LoVo (cell line): ENCODE results near the gene TGIF1.

ENCODE experiments used
- DNase-seq: peaks from one replicate; pipeline ENCODE4 v3.0.0-alpha.2; 2016; ENCODE audit warnings: low spot score

Gene TGIF1

DNA sequence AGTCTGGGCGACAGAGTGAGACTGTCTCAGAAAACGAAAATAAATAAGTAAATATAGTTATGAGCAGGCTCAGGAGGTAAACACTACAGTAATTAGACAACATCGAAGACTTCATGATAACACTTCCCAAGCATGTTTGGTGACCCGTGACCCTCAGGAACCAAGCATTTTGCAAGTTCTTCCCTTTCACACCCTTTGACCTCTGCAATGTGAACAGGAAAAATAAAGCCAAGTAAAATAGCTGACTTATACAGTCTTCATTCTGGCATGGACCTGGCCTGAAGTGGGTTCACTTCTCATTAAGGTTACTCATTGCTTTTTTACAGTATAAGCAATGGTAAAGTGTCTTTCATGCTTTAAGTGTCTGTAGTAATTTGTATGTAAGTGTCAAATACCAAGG lies 15.3 kb upstream of the TGIF1 start:
- no peak for DNase-seq

GRCh38 chr18:3440341-3440740 lies 9.6 kb upstream of the TGIF1 start:
- no peak for DNase-seq

GRCh38 chr18:3441290-3441689 lies 8.7 kb upstream of the TGIF1 start:
- no peak for DNase-seq

- no peak for DNase-seq
Measured at GRCh38 chr18:3442919-3443318, 7.1 kb upstream of the TGIF1 start.

- DNase-seq, result no peak
Measured at GRCh38 chr18:3444296-3444695, 5.7 kb upstream of the TGIF1 start.

DNA sequence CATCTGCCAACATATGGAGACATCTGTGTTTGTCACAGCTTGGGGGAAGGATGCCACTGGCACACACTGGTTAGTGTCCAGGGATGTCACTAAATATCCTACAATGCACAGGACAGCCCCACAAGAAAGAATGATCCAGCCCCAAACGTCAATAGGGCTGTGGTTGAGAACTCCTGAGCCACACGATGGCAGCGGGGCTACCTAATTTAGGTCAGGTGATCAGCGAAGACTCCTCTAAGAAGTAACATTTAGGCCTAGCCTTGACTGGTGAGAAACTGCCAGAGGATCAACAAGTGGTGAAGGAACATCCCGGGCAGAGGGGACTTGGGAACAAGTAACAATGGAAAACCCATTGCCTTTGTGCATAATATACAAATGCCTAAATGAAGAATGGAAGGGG lies 5.0 kb upstream of the TGIF1 start:
- DNase-seq, result no peak

- DNase-seq, result no peak
Measured at GRCh38 chr18:3447068-3447894, 2.7 kb upstream of the TGIF1 start.

DNA sequence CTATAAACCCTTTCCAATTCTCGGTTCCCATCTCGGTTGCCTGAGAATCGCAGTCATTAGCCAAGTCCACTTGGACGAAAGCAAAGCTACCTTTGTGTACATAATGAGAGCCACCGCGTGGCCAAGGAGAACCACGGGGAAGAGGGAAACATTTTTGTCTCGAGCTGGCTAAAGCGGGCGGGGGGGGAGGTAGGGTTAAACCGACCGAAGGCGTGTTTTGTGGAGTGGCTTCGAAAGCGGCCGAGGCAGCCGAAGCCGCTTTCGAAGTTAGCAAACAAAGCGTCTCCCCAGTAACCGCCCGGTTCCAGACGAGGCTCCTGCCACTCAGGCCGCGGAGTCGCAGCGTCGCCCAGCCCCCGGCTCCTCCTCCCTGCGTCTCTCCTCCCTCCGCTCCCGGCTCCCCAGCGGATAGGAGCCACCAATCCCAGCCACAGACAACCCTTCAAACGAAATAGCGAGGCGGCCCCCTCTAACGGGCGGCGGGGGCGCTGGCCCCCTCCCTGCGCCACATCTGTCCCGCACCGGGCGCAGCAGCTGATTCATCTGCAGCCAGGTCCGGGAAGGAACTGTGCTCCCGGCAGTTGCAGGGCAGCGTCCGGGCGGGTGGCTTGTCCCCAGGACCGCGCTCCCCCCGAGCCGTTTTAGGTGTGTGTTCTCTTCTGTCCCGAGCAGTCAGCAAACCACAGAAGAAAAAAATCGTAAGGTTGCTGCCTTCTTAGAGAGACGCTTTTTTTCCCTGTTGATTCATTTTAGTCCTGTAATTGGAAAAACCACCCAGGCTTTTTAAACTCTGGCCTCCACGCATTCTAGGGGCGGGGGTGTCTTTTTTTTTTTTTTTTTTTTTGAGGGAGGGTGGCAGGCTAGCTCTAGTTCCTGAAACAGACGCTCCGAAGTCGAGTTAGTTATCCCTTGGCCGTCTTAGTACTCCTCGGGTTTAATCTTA lies 1.8 kb upstream of the TGIF1 start:
- peak; percentile 98 for DNase-seq

DNA sequence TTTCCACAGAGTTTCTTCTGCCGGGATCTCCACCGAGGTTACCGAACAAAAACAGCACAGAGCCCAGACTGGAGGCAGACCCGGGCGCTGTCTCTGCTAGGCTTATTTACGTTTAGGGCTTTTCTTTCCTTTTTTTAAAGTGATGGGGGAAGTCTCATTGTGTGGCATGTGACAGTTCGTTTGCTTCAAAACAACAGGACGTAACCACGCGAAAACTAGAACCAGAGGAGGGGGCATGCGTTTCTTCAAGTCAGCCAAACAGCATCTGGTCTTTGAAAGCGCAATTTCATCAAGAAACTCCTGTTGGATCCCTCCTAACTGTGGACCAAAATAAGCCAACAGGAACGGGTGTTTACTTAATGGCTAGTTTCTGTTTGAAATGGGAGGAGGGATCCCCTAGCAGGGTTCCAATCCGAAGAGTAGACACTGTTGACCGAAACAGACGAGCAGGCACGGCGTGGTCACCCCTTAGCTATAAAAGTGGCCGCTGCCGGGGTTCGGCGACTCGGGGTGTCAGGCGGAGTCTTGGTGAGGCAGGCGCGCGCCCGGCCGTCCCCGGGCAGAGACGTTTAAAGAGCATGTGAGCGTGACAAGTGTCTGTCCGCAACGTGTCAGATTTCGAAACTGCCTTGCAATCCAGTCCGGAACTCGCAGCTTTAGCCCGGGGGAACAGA lies 997 bp upstream of the TGIF1 start:
- DNase-seq, result no peak

GRCh38 chr18:3449512-3450011 lies 410 bp upstream of the TGIF1 start:
- DNase-seq, result peak; percentile 92

- no peak for DNase-seq
Measured at GRCh38 chr18:3450799-3451182, 819 bp downstream of the TGIF1 start.

DNA sequence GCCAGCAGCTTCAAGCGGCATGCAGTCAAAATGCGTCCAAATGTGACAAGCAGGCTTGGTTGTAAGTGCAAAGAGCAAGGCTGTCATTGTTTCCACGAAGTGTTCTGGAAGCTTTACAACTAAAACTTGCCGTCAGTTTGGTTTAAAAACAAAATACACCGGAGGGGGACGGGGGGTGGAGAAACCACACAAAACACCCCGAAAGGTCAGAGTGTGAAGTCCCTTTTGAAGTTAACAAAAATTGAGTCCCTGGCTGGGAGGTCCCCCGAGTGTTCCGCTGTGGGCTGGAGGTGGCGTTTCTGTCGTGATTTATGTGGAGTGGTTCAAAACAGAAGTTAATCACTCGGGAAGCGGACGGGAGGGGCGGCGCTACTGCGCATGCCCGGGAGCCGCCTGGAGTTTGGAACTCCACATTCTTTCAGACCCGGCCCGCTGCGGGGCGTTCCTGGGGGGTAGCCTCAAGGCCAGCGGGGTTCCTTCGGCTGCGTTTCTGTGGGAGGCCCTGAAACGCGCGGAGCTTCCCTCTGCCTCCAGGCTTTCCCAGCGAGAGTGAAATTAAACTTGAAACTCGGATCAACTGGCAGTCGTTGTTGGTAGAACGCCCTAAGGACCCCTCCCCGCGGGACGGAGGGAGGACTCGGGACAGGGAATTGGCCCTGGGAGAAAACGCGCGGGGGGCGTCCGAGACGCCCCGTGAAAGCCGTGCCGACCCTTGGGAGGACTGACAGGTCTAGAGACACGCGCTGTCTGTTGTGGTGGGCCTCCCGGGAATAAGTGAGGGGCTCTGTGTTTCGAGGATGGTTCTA lies 1.4 kb downstream of the TGIF1 start:
- peak; percentile 87 for DNase-seq

GRCh38 chr18:3451989-3452749 lies 2.2 kb downstream of the TGIF1 start:
- peak; percentile 62 for DNase-seq

GRCh38 chr18:3452750-3453539 lies 3.0 kb downstream of the TGIF1 start:
- no peak for DNase-seq

DNA sequence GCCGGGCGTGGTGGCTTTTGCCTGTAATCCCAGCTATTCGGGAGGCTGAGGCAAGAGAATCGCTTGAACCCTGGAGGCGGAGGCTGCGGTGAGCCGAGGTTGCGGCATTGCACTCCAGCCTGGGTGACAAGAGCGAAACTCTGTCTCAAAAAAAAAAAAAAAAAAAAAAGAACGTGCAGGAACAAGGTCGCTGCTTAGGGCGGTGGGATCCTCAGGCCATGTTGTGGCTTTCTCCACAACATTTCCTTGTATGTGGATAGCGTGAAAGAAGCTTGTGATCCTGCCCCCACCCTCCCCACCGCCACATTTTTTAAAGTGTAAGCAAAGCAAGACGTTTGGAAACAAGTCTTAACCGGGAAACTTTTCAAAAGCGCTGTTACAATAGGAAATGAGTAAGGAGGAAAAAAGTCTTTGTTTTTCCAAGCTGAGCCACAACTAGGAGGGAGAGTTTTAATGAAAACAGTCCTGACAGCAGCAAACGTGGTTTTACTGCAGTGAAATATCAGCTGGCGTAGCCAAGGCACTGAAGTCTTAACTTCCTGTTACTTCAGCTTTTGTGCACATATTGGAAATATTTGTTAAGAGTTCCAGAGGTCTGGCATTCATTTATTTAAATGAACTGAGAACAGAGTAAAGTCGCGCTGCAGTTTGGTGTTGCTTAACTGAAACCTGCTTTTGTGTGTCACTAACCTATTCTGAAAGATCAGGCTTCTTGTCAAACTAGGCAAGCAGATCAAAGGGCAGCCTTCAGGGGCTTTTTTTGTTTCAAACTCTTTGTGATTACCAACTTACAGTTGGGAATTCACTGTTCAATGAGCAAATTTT lies 3.8 kb downstream of the TGIF1 start:
- peak; percentile 47 for DNase-seq

DNA sequence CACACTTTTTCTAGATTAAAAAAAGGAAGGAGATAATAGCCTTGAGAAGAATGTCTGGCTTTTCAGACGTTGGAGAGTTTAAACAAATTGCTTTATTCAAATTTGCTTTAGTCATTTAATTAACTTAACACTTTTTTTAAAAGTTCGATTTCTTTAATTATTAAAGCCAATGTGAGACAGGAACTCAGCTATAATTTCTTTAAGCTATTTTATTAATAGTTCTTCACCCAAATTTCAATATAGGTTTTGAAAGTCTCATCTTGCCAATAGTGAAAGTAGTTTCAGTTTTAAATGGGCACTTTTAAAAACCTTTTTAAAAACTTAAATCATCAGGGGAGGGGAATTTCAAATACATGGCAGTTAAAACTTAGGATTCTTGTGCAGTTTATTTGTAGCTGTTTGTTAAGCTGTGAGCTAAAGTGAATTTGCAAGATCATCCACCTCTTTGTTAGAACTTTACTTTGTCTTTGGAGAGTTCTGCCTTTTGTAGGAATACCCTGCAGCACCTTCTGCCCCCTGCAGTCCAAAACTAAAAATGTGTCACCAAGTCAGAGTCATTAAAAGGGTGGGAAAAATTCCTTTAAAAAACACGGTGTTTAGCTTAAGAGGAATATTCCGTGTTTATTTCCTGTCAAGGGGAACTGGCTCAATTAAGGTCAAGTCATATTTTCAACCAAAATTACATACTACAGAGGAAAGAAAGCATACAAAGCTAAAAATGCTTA lies 4.6 kb downstream of the TGIF1 start:
- peak; percentile 75 for DNase-seq

- no peak for DNase-seq
Measured at GRCh38 chr18:3455090-3455635, 5.2 kb downstream of the TGIF1 start.
